Measurements from ENCODE around the gene IGSF3.
"Not testable (repeated sequence)": the region's sequence is repeated elsewhere in the genome, so short reads cannot be mapped to it uniquely, and the experiment has no call there.

GRCh38 chr1:116646673-116647170, 20.8 kb downstream of the IGSF3 start:
- TF ChIP-seq, protein P1, sequence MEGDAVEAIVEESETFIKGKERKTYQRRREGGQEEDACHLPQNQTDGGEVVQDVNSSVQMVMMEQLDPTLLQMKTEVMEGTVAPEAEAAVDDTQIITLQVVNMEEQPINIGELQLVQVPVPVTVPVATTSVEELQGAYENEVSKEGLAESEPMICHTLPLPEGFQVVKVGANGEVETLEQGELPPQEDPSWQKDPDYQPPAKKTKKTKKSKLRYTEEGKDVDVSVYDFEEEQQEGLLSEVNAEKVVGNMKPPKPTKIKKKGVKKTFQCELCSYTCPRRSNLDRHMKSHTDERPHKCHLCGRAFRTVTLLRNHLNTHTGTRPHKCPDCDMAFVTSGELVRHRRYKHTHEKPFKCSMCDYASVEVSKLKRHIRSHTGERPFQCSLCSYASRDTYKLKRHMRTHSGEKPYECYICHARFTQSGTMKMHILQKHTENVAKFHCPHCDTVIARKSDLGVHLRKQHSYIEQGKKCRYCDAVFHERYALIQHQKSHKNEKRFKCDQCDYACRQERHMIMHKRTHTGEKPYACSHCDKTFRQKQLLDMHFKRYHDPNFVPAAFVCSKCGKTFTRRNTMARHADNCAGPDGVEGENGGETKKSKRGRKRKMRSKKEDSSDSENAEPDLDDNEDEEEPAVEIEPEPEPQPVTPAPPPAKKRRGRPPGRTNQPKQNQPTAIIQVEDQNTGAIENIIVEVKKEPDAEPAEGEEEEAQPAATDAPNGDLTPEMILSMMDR (conservative IDR thresholded peaks at IDR 0.05; ENCODE audit: low read depth, low read length): not testable (repeated sequence)
- not testable (repeated sequence) for TF ChIP-seq EZH2 (IDR thresholded peaks at IDR 0.05; ENCODE audit: borderline replicate concordance, low read depth, low read length, poor library complexity, severe bottlenecking)

All from A673 (cell line).